Measurements from ENCODE around the gene ERICH6B. TPM values are rescaled to one million over a fixed set of nuclear protein-coding genes. Genes with fewer than 3 reads are reported as not detected.
A peak's percentile ranks its signal among the peaks of the same experiment; 100 is the strongest.

Gene ERICH6B
- total and polyA plus RNA-seq, 2 donors from 2014 or later = not detected

GRCh38 chr13:45492538-45492937 is 123.0 kb downstream of the ERICH6B start:
- no peak for TF ChIP-seq CTCF (IDR thresholded peaks at IDR 0.05; ENCODE audit: borderline replicate concordance, extremely low read depth, insufficient read depth)
- intact Hi-C loops (cut with DNase I) = no loop called here
- no peaks in the 10 kb centered on the region for H3K4me1 ChIP-seq (ENCODE audit: control insufficient read depth in 2 of 3, insufficient read depth in 2 of 3, low read depth in 1 of 3, low read length in 3 of 3)
- DNase-seq = no peak
- no peak overlapping the region for H3K27ac ChIP-seq (ENCODE audit: low read depth in 2 of 2, low read length in 2 of 2)
- no peak overlapping the region for H3K4me3 ChIP-seq (ENCODE audit: low read length in 3 of 3)
- H3K36me3 ChIP-seq (ENCODE audit: control insufficient read depth in 2 of 3, insufficient read depth in 3 of 3, low read length in 3 of 3) = peaks cover 5 to 26% (median 7%) of the 10 kb centered on the region in 3 donors
- no peak overlapping the region for H3K9ac ChIP-seq (ENCODE audit: low read length in 3 of 3)
- H3K9me3 ChIP-seq (ENCODE audit: control insufficient read depth in 2 of 3, insufficient read depth in 1 of 3, low read length in 3 of 3) = no peaks in the 10 kb centered on the region
- no peaks in the 10 kb centered on the region for H3K27me3 ChIP-seq (ENCODE audit: control insufficient read depth, insufficient read depth, low read length)
- peak; percentile 6 for FAIRE-seq

Other genes starting within 250 kb of the ERICH6B start
- gene SLC25A30, start 197.4 kb downstream of the ERICH6B start, total RNA-seq = 47.1 TPM
- gene SLC25A30, start 197.4 kb downstream of the ERICH6B start, polyA plus RNA-seq (ENCODE audit: insufficient read depth, low read depth, low replicate concordance) = 32.9 TPM
- 26.0 TPM for gene COG3, start 150.8 kb downstream of the ERICH6B start, total RNA-seq
- gene COG3, start 150.8 kb downstream of the ERICH6B start, polyA plus RNA-seq (ENCODE audit: insufficient read depth, low read depth, low replicate concordance) = 18.0 TPM
- gene CBY2, start 86.6 kb upstream of the ERICH6B start, total RNA-seq = 0.22 TPM
- gene CBY2, start 86.6 kb upstream of the ERICH6B start, polyA plus RNA-seq (ENCODE audit: insufficient read depth, low read depth, low replicate concordance) = not detected
- 0.03 TPM for gene SIAH3, start 236.0 kb upstream of the ERICH6B start, total RNA-seq
- gene SIAH3, start 236.0 kb upstream of the ERICH6B start, polyA plus RNA-seq (ENCODE audit: insufficient read depth, low read depth, low replicate concordance) = 0.41 TPM